Activated CD4-positive, alpha-beta T cell treated with anti-CD3 and anti-CD28 coated beads, Interleukin-2, Interleukin-4, amounts not matched to agents 100 ng/mL and 50 ng/mL, durations not matched to agents 16 hours and 8 hours (primary cell): ENCODE measurements around the gene GPR161.

Source experiments
- DNase-seq: peaks from one replicate; pipeline ENCODE4 v3.0.0-alpha.2; 2020; ENCODE audit warnings: low spot score

GPR161 gene

DNA sequence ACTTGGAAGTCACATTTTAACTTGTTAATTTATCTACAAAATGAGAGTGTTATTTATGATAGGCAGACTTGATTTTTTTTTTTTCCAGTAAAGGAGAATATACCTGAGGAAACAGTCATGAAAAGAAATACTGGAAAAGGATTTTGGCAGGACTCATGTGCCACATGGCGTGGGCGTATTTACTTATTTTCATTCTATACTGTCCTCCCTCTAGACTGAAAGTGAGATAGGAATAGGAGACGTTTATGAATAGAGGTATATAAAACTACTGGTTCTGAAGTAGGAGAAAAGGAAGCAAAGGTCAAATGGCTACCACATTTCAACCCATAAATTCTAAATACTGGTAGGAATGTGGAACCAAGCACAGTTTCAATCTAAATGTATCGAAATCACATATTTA is 105.1 kb downstream of the GPR161 start:
- DNase-seq, result no peak

DNA sequence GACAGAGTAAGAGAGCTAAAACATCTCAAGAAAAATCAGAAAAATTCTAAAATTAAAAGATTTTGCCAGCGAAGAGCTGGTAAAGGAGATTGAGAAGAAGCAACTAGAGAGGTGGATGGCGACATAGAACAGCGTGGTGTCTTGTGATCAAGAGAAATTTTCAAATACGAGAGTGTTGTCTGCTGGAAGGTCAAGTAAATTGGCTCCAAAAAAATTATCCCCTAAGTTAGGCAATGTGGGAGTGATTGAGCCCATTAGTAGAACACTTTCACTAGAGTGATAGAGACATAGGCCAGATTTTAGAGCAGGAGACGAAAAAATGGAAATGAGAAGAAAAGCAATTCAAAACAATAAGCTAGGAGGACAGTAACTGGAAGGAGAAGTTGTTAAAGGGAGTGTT is 105.5 kb downstream of the GPR161 start:
- DNase-seq, result no peak
